ENCODE results near the gene TCP10L. TPM values are rescaled to one million over a fixed set of nuclear protein-coding genes. Genes with fewer than 3 reads are reported as not detected.
"Not testable (repeated sequence)": the region's sequence is repeated elsewhere in the genome, so short reads cannot be mapped to it uniquely, and the experiment has no call there.

The TCP10L gene
- total RNA-seq, 1 donor from 2014 or later: 1.6 TPM

GRCh38 chr21:32559006-32559610 lies 26.2 kb downstream of the TCP10L start:
- intact Hi-C loops (cut with micrococcal nuclease): no loop called here

GRCh38 chr21:32558106-32558505 lies 27.2 kb downstream of the TCP10L start:
- intact Hi-C loops (cut with micrococcal nuclease): no loop called here

GRCh38 chr21:32554832-32555638 lies 30.3 kb downstream of the TCP10L start:
- intact Hi-C loops (cut with micrococcal nuclease): no loop called here

GRCh38 chr21:32549886-32550285 lies 35.4 kb downstream of the TCP10L start:
- intact Hi-C loops (cut with micrococcal nuclease): no loop called here

GRCh38 chr21:32549440-32549839 lies 35.9 kb downstream of the TCP10L start:
- intact Hi-C loops (cut with micrococcal nuclease): no loop called here

- intact Hi-C loops (cut with micrococcal nuclease): no loop called here
These were observed 36.3 kb downstream of the TCP10L start for GRCh38 chr21:32548978-32549377.

GRCh38 chr21:32547018-32547417 lies 38.3 kb downstream of the TCP10L start:
- intact Hi-C loops (cut with micrococcal nuclease): no loop called here

GRCh38 chr21:32545948-32546441 lies 39.3 kb downstream of the TCP10L start:
- intact Hi-C loops (cut with micrococcal nuclease): no loop called here

GRCh38 chr21:32544697-32545096 lies 40.6 kb downstream of the TCP10L start:
- intact Hi-C loops (cut with micrococcal nuclease): no loop called here

- intact Hi-C loops (cut with micrococcal nuclease): no loop called here
These were observed 41.3 kb downstream of the TCP10L start for GRCh38 chr21:32543975-32544374.

GRCh38 chr21:32543056-32543455 lies 42.3 kb downstream of the TCP10L start:
- intact Hi-C loops (cut with micrococcal nuclease): not testable (repeated sequence)

GRCh38 chr21:32539378-32539777 lies 45.9 kb downstream of the TCP10L start:
- intact Hi-C loops (cut with micrococcal nuclease): no loop called here

- intact Hi-C loops (cut with micrococcal nuclease): no loop called here
These were observed 47.1 kb downstream of the TCP10L start for GRCh38 chr21:32538147-32538792.

- intact Hi-C loops (cut with micrococcal nuclease): no loop called here
These were observed 47.8 kb downstream of the TCP10L start for GRCh38 chr21:32537569-32537881.

- intact Hi-C loops (cut with micrococcal nuclease): no loop called here
These were observed 49.7 kb downstream of the TCP10L start for GRCh38 chr21:32535612-32536011.

- intact Hi-C loops (cut with micrococcal nuclease): no loop called here
These were observed 51.2 kb downstream of the TCP10L start for GRCh38 chr21:32534113-32534512.

GRCh38 chr21:32533611-32534010 lies 51.7 kb downstream of the TCP10L start:
- intact Hi-C loops (cut with micrococcal nuclease): no loop called here

- intact Hi-C loops (cut with micrococcal nuclease): no loop called here
These were observed 52.3 kb downstream of the TCP10L start for GRCh38 chr21:32533053-32533452.

- intact Hi-C loops (cut with micrococcal nuclease): no loop called here
These were observed 52.7 kb downstream of the TCP10L start for GRCh38 chr21:32532636-32533035.

- intact Hi-C loops (cut with micrococcal nuclease): not testable (repeated sequence)
These were observed 53.8 kb downstream of the TCP10L start for GRCh38 chr21:32531561-32531960.

GRCh38 chr21:32530809-32531208 lies 54.5 kb downstream of the TCP10L start:
- intact Hi-C loops (cut with micrococcal nuclease): not testable (repeated sequence)

GRCh38 chr21:32529679-32530078 lies 55.6 kb downstream of the TCP10L start:
- intact Hi-C loops (cut with micrococcal nuclease): no loop called here

Measured in T-helper 1 cell treated with Interleukin-12 subunit alpha and Interleukin-12 subunit beta and Interleukin-4 antibody, amounts not matched to agents 30 ng/mL and 1 ng/mL, for 36 hours (primary cell).